Stimulated activated CD4-positive, alpha-beta T cell treated with anti-CD3 and anti-CD28 coated beads, TNF-alpha, amount 100 ng/mL, for 4 hours (primary cell): Measurements from ENCODE around the gene PA2G4.
A peak's percentile ranks its signal among the peaks of the same experiment; 100 is the strongest.
"Not testable (repeated sequence)": the region's sequence is repeated elsewhere in the genome, so short reads cannot be mapped to it uniquely, and the experiment has no call there.

Experiments
- DNase-seq, 3 experiments: peaks; one replicate each; pipeline ENCODE4 v3.0.0-alpha.2; 2020; ENCODE audit warnings: low read depth in 3 of 3

PA2G4 gene

DNA sequence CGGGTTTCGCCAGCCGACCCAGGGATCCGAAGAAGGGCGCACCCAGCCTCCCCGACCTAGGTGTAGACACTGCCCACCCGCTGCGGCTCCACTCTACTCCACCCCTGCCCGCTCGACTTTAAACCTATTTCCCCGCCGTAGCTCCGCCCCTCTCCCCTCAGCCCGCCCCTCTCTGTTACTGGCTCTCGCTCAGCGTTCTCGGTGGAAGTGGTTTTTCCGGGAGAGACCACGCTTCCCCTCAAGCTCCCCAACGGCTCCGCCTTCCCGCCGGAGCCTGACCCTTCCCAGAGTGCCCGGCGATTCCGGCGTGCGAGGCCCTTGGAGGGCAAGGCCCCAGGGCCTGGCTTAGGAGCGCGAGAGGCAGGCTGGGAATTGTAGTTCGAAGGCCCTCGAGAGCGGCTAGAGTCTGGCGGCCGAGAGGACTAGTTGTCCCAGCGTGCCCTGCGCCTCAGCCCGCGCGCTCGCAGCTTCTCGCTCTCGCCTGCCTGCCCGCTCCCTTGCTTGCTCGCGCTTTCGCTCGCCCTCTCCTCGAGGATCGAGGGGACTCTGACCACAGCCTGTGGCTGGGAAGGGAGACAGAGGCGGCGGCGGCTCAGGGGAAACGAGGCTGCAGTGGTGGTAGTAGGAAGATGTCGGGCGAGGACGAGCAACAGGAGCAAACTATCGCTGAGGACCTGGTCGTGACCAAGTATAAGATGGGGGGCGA lies at the start of gene PA2G4:
Gene PA2G4, plus strand, starts transcription at position 451 of the 706 bp plus-strand sequence. Its CDS starts 179 bp downstream, at position 630.
- DNase-seq, result peak; percentile 91 to 95 (median 92)

DNA sequence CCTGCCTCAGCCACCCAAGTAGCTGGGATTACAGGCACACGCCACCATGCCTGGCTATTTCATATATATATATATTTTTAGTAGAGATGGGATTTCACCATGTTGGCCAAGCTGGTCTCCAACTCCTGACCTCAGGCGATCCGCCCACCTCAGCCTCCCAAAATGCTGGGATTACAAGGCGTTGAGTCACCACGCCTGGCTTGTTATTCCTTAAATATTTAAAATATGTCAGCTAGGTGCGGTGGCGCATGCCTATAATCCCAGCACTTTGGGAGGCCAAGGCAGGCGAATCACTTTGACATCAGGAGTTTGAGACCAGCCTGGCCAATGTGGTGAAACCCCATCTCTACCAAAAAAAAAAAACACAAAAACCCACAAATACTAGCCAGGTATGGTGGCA lies 44.4 kb upstream of the PA2G4 start:
- not testable (repeated sequence) for DNase-seq

DNA sequence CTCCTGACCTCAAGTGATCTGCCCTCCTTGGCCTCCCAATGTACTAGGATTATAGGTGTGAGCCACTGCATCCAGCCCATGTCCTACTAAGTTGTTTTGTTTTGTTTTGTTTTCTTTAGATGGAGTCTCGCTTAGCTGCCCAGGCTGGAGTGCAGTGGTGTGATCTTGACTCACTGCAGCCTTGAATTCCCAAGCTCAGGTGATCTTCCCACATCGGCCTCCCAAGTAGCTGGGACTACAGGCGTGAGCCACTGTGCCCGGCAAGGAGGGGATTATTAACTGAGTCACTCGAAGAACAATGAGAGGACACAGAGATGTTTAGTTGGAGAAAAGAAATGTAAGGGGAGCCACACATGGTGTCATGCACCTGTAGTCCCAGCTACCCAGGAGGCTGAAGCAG lies 42.4 kb upstream of the PA2G4 start:
- no peak for DNase-seq

DNA sequence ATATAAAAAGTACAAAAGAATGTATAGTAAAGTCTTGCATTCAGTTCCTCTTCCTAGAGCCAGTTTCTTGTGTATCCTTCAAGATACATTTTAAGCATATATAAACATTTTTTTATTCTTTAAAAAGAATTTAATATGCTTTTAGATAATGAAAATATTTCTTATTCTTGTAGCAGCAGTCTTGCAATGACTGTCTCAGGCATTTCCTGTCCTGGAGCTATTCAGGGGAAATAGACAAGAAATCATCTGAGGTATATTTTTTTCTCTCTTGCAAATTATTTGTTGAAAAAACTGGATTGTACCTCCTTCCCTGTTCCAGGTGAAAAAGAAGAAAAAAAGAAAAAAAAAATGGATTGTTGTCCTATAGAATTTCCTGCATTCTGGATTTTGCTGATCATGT lies 41.4 kb upstream of the PA2G4 start:
- no peak for DNase-seq

DNA sequence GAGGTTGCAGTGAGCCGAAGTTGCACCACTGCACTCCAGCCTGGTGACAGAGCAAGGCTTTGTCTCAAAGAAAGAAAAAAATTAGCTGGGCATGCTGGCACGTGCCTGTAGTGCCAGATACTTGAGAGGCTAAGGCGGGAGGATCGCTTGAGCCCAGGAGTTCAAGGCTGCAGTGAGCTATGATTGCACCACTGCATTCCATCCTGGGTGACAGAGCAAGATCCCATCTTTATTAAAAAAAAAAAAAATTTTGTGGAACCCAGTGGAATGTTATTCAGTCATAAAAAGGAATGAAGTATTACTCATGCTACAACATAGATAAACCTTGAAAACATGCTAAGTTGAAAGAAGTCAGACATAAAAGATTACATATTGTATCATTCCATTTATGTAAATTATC lies 32.7 kb upstream of the PA2G4 start:
- DNase-seq, result no peak

DNA sequence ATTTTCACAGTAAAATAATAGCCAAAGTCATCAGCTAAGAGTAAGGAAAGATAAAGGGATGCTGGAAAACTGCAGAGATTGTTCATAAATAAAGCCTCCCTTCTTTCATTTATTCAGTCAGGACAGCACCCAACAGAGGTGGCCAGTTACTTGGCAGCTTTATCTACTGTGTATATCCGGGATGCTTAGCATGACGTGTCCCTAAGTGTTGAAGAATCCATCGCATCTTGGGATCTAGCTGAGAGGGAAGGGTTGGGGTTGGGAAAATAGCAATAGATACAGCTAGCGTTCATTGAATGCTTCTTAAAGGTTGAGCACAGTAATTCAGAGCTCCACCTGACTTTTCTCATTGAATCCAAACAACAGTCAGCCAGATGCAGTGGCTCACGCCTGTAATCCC lies 30.0 kb upstream of the PA2G4 start:
- no peak for DNase-seq

DNA sequence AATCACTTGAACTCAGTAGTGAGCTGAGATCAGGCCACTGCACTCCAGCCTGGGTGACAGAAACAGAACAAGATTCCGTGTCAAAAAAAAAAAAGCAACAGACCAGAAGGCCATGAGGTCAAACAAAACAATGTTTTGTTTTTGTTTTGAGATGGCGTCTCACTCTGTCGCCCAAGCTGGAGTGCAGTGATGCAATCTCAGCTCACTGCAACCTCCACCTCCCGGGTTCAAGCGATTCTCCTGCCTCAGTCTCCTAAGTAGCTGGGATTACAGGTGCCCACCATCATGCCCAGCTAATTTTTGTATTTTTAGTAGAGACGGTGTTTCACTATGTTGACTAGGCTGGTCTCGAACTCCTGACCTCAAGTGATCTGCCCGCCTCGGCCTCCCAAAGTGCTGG lies 26.4 kb upstream of the PA2G4 start:
- not testable (repeated sequence) for DNase-seq

DNA sequence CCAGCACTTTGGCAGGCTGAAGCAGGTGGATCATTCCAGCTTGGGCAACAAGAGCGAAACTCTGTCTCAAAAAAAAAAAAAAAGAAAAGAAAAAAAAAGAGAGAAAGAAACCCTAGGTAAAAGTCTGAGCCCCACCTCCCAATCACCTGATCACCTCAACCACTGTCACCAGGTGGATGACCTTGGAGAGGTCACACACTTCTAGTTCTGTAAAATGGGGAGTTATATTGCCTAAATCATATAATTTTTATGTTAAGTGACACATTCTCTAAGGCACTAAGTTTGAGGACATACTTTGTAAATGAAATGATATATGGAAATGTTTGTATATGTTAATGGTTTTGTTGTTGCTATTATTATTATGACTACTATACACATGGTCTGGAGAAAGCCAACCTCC lies 25.9 kb upstream of the PA2G4 start:
- DNase-seq, result no peak

DNA sequence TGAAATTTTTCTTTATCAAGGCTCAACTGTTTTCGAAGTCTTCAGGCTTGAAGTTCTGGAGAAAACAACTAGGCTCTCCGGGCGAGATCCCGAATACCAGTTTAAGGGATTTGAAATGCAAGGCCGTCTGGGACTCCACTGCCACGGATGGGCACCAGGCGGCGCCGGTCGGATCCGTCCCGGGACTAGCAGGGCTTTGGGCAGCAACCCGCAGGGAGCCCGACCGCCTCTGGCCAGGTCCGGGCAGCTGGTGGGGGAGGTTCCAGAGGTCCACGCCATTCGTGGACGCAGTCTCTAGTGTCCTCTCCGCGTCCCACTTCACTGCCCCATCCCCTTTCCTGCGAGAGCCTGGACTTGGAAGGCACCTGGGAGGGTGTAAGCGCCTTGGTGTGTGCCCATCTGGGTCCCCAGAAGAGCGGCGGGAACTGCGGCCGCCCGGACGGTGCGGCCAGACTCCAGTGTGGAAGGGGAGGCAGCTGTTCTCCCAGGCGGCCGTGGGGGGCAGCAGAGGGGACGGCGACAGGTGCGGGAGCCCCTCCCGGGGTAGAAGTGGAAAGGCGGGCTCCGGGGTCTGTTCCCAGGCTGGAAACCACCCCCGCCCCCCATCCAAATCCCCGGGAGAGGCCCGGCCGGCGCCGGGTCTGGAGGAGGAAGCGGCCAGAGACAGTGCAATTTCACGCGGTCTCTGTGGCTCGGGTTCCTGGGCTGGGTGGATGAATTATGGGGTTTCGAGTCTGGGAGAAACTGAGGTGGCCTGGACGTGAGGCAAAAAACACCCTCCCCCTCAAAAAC lies 25.2 kb upstream of the PA2G4 start:
- DNase-seq, result peak in 2 of 3 experiments; percentile 19 to 25

DNA sequence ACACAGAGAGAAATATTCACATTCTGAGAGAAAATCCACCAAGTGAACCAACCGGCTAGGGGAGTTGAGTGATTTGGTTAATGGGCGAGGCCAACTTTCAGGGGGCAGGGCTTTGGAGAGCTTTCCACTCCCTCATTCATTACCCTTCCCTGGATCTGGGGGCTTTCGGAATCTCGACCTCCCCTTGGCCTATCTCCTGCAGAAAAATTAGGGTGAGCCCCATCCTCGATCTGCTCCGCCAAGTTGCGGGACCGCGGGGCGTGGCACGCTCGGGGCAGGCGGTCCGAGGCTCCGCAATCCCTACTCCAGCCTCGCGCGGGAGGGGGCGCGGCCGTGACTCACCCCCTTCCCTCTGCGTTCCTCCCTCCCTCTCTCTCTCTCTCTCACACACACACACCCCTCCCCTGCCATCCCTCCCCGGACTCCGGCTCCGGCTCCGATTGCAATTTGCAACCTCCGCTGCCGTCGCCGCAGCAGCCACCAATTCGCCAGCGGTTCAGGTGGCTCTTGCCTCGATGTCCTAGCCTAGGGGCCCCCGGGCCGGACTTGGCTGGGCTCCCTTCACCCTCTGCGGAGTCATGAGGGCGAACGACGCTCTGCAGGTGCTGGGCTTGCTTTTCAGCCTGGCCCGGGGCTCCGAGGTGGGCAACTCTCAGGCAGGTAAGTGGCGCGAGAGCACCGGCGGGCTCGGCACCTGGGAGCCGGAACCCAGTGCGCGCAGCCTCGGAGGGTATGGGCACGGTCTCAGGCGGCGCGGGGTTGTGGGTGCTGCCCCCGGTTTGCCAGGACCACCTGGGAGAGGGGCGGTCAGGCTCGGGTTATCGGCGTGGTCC lies 24.4 kb upstream of the PA2G4 start, which contains the start of gene ERBB3:
Gene ERBB3, plus strand, starts transcription at position 443 of the 833 bp plus-strand sequence. Its CDS starts 136 bp downstream, at position 579.
- peak; percentile 39 to 58 (median 41) for DNase-seq

DNA sequence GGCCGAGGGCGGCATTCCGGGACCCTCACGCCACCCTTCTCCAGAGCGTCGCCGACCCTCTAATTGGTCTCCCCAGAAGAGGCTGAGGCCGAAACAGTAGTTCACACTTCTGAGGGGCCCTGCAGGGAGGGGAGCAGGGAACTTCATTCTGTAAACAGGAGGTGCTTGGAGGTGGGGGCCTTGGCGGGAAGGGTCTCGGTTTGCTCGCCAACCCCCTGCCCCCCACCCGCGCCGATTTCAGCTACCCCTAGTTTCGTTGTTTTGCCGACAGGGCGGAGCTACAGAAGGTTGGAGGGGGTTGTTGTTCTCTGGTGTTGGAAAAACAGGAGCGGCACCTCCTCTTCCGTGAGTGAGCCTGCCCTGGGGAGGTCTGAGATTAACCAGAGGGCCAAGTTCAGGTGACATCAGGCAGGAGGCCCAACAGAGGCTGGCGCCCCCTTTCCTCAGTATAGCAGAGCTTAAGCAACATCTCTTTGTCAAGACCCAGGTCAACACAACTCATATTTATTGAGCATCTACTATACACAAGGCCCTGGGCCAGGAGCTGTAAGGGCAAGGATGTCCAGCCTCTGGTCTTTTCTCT lies 23.7 kb upstream of the PA2G4 start:
- DNase-seq, result no peak

DNA sequence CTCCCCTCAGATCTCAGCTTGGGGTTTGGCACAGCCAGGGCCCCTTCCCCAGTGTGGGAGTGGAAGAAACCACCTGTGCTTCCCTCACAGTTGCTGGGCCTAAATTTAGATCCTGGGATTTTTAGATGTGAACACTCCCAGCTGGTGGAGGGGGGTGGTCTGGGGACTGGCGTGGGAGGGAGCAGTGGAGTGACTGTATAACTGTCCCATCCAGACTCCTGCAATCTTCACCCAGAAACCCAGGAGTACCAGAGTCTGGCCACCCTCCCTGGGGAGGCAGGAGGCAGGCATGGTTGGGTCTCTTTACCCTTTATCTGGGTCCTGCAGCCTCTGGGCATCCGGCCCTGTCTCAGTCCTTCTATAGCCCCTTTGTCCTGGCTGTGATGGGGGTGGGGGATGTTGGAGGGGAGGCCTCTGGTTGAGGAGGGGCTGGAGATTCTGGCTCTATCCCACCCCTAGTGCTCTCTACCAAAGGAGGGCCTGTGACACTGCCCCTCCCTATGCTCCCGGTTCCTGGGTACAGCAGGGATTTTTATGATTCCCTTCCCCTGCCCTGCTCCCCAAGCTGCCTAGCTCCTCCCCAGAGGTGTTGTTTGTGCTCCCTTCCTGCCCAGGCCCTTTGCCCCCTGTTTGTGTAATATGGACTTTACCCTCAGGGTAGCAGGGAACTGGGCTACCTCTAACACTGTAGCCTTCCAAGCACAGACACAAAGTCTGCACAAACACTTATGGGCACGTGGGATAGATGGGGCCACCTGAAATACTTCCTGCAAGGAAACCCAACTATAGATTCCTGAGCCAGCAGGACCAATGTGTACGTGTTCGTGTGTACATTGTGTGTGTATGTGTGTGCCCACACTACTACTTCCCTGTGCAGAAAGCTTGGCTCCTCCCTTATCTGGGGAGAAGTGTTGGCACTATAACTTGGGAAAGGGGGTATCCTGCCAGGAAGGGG lies 22.7 kb upstream of the PA2G4 start:
- no peak for DNase-seq

DNA sequence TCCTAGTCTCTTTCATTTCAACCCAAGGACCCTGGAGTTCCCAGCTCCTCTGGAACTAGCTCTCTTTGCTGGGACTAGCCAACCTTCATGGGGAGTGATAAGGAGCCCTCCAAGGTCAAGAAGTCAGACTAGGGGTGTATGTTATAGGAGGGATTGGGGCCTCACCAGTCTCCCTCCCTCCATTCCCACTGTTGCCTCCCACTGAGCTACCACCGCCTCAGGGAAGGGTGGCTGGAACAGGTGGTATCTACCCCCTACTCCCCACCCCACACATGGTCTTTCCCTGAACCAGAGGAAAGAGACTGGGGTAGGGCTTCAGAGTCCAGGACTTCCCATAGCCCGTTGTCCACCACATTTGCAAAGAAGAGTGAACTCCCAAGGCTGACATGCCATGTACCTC lies 22.0 kb upstream of the PA2G4 start:
- DNase-seq, result no peak

DNA sequence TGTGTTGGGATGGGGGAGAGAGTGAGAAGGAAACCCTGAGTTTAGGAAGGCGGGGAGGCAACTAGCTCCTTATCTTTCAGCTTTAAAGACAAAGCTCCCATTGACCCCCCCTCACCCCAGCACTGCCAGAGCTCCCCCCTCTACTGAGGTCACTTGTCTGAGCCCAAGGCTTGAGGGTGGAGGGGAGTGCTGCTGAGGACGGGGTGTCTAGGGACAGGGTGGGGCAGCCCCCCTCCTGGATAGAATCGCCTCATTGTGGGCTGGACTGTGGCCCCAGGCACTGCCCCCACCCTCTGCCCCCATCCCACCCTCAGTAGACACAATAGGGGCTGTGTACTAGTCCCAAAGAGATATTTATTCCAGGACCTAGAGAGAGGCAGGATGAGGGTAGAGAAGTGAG lies 21.4 kb upstream of the PA2G4 start:
- no peak for DNase-seq

DNA sequence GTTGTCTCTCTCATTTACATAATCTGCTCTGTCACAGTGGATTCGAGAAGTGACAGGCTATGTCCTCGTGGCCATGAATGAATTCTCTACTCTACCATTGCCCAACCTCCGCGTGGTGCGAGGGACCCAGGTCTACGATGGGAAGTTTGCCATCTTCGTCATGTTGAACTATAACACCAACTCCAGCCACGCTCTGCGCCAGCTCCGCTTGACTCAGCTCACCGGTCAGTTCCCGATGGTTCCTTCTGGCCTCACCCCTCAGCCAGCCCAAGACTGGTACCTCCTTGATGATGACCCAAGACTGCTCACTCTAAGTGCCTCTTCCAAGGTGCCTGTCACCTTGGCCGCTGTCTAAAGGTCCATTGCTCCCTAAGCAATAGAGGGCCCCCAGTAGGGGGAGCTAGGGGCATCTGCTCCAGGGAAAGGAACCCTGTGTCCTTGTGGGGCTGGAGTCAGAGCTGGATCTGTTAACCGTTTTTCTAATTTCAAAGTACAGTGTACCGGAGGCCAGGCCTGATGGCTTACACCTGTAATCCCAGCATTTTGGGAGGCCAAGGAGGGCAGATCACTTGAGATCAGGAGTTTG lies 19.3 kb upstream of the PA2G4 start:
- DNase-seq, result no peak

DNA sequence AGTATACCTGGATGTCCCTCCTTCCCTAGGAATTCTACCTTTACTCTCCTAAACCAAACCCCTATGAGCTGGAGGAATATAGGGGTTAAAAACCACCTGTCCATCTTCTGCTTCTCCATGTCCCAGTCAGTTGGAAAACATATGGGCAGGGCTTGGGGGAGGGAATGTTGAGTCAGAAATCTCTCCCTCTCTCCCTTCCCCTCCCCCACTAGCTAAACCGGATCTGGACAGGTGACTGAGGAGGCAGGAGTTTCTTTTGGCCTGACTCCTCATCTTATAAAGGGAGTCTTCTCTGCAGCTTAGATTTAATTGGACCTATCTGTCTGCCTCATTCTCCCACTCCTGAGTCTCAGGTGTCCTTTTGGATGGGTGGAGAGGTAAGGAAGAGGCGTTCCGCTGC lies 18.3 kb upstream of the PA2G4 start:
- no peak for DNase-seq

DNA sequence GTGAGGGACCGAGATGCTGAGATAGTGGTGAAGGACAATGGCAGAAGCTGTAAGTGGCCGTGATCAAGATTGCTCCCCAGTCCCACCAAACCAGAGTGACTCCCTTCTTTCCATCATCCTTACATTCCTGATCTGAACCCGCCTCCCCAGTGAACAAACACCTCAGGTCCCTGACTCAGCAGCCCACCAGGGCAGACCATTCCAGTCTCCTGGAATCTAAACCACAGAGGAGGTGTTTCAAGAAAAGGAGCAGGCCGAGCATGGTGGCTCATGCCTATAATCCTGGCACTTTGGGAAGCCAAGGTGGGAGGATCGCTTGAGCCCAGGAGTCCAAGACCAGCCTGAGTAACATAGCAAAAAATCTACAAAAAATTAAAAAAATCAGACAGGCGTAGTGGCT lies 17.8 kb upstream of the PA2G4 start:
- no peak for DNase-seq

DNA sequence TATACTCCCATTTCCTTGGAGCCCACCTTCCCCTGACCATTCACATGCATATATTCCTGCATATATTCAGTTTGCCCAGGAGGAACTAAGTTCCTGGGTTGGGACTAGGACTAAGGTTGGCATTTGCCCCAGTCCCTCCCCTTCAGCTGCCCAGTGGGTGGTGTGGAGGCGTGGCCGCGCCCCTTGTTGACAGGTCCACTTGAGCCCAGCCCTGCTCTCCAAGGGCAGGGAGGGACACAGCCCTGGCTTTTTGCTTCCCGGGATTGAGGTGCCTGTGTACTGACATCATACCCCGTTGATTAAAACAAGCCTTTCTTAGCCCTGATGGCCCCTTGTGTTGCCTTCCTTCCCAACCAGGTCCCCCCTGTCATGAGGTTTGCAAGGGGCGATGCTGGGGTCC lies 17.1 kb upstream of the PA2G4 start:
- no peak for DNase-seq

DNA sequence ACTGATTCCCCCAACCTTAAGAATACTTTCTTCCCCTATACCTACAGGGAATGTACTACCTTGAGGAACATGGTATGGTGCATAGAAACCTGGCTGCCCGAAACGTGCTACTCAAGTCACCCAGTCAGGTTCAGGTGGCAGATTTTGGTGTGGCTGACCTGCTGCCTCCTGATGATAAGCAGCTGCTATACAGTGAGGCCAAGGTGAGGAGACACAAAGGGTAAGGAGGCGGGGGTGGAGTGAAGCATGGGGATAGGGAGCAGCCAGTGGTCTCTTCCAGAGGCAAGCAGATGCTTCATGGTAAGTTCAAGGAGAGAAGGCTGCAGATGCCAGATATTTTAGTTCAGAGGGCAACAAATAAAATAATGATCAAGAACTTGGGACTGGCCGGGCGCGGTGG lies 6.6 kb upstream of the PA2G4 start:
- no peak for DNase-seq

DNA sequence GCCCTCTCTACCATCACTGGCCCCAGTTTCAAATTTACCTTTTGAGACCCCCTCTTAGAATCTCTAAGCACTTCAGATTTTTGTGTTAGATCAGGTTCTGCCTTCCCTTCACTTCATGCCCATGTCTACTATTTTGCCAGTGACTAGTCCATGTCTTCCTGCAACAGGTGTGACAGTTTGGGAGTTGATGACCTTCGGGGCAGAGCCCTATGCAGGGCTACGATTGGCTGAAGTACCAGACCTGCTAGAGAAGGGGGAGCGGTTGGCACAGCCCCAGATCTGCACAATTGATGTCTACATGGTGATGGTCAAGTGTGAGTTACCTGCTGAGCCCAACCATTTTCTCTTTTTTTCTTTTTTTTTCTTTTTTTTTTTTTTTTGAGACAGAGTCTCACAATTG lies 5.8 kb upstream of the PA2G4 start:
- no peak for DNase-seq
